Astrocyte (in vitro differentiated cells and primary cell): ENCODE results near the gene GALNT17.

ENCODE experiments used
- CTCF ChIP-seq: IDR thresholded peaks from 2 replicates; pipeline ENCODE4 v1.5.1; 2011; ENCODE audit warnings: low read depth, mild to moderate bottlenecking, inconsistent platforms, low read length, moderate library complexity; ENCODE audit not compliant: insufficient read depth
- EZH2 ChIP-seq: IDR thresholded peaks from 2 replicates; pipeline ENCODE4 v1.6.1; 2012; ENCODE audit warnings: mild to moderate bottlenecking, low read length, inconsistent platforms; ENCODE audit not compliant: insufficient read depth

DNA sequence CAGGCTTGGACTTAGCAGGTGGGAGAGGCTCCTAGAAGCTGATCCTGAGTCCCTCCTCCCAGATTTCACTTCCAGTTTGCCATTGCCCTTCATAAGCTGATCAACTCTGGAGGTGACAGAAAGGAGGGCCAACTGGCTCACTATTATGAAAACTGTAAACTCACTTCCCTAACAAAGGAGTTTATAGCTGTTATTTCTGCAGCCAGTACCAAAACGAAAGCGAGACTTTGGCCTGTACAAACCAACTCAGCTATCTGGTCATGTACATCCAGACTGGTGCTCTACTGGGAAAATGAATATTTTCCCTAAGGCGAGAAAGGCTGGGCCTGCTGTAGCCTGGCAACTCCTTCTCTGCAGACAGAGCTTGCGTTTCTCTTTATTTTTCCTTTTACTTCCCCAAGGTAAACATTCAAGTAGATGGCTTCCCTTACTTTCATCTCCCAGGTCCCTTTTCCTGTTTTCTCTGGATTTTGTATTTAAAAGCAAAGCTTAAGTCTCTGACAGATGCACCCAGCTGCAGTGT is 54.7 kb downstream of the GALNT17 start:
- TF ChIP-seq CTCF (no peak), EZH2 (no peak)
